Fibroblast of skin of right quadriceps (primary cell): Measurements from ENCODE around the gene RTN3.
"Not testable (repeated sequence)": the region's sequence is repeated elsewhere in the genome, so short reads cannot be mapped to it uniquely, and the experiment has no call there.

ENCODE experiments used
- DNase-seq: peaks from one replicate; pipeline ENCODE4 v3.0.0-alpha.2; 2013

The RTN3 gene

DNA sequence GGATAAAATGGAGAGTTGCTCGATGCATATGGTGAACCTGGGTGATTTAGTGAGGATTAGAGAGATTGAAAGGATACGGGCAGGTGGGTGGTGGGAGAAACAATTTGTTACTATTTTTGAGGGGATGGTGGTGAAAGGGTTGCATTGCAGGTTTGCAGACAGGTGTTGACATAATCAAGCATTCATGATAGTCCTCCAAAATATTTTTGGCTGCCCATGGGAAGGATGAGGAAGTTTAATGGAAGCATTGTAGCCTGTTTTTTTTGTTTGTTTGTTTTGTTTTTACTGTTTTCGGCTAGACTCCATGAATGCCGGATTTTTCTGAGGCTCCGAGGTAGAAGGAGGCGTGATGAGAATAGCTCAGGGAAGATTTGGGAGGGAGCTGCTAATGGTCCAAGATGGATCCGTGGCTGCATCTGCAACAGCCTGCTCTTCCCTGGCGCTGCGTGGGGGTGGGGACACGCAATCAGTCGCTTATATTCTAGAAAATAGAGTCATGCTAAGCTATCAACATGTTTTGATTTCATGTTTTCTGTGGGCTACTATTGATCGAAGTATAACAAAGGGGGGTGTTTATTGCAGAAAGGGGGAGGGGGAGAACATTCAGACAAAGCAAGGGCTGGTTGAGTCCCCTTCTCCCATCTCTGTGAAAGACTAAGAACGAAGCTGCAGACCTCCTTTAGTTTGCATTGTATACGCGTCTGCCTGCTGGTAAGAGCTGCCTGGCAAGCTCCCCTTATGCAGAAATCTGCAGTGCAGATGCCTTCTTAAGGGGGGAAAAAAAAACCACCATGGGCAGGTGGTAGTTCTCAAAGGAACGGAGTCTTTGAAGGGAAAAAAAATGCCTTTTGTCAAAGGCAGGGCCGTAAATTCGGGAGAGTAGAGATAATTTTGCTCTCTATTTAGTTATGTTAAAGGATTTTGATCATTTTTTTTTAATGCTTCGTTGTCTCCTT lies 1.0 kb downstream of the RTN3 start:
- peak; percentile 13 for DNase-seq

DNA sequence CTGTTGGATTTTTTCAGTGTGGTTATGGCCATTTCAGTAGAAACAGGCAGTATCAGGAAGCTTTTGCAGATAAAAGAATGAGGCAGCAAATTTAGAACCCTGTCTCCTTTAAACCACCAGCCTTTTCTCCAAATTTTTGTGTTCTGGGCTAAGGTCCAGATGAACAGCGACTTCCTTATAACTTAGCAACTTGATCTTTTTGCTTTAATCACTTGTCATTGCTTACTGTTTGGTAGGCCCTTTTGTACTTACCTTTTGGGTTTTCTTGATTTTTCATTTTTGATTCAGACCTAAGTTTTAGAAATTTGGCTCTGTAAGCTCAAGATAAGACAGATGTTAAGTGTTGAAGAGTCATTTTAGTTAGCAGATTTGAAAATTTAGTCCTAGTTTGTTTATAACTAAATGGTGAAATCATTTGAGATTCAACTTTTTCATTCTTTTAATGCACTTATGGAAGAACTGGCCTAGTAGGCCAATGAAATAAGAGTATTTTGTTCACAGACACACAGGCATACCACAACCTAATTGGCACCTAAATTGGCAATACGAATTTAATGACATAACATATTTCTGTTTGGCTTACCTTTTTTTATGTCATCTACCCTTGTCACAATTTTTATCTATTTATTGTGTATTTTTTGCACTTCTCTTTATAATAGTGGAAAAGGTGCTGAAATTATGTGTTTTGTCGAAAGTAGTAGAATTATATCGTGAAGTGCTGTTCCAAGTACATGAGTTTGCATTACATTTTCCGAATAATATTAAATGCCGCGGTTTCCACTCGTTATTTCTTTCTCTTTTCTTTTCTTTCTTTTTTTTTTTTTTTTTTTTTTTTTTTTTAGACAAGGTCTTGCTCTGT lies 2.1 kb downstream of the RTN3 start:
- peak; percentile 36 for DNase-seq

DNA sequence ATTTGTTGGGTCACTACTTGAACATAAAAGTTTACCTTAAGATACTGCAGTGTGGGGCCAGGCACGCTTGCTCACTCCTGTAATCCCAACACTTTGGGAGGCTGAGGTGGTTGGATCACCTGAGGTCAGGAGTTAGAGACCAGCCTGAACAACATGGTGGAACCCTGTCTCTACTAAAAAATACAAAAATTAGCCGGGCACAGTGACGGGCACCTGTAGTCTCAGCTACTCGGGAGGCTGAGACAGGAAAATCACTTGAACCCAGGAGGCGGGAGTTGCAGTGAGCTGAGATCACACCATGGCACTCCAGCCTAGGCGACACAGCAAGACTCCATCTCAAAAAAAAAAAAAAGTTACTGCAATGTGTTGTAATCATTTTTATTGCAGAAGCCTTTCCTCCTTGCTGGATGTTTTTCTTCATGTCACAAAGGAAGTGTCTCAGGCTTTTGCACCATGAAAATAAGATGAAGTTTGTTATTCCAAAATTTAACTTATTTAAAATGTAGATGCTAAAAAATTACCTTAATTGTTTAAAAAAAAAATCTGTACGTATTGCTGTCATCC lies 3.9 kb downstream of the RTN3 start:
- DNase-seq, result not testable (repeated sequence)

DNA sequence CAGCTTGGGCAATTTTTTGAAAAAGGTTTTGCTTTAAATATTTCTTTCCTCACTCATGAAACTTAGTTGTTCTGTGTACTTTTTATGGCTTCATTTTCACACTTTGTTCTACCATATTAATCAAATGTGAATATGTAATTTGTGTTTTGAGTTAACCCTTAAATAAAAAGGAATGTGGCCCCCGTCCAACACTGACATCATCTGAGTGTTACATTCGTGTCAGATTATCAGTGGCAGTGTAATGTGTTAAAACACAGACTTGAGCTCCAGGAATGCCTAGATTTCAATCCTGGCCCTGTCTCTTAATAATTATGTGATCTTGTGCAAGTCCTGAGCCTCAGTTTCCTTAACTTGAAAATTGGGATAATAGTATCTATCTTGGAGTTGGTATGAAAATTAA lies 5.6 kb downstream of the RTN3 start:
- peak; percentile 55 for DNase-seq

DNA sequence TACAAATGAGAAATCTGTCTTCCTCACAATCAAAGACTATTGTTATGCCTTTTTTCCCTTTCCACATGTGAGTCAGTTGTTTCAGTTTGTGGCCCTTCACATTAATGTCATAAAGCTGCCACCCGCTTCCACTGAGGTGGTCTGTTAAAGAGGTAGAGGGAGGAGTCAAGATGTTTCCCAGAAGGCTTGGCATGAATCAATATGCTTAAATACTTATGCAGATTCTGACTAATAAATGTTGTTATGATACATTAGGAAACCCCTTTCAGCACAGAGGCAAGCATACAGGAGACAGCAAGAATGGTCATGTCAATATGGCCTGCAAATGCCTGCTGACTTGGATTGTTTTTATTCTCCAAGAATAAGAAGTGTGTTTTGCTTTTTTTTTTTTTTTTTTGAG lies 6.5 kb downstream of the RTN3 start:
- DNase-seq, result no peak

DNA sequence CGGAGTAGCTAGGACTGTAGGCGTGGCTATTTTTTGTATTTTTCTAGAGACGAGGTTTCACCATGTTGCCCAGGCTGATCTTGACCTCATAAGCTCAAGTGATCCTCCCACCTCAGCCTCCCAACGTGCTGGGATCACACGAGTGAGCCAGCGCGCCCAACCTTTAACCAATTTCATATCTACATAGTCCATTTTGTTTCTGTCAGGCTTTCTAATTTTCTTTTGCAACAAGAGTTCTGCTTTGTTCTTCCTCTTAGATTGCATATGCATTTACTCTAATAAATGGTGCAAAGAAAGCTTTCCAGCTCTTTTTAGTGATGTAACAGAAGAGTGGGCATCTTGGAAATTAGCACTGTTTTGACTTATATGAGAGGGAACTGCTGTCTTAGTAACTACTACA lies 13.3 kb downstream of the RTN3 start:
- DNase-seq, result no peak

DNA sequence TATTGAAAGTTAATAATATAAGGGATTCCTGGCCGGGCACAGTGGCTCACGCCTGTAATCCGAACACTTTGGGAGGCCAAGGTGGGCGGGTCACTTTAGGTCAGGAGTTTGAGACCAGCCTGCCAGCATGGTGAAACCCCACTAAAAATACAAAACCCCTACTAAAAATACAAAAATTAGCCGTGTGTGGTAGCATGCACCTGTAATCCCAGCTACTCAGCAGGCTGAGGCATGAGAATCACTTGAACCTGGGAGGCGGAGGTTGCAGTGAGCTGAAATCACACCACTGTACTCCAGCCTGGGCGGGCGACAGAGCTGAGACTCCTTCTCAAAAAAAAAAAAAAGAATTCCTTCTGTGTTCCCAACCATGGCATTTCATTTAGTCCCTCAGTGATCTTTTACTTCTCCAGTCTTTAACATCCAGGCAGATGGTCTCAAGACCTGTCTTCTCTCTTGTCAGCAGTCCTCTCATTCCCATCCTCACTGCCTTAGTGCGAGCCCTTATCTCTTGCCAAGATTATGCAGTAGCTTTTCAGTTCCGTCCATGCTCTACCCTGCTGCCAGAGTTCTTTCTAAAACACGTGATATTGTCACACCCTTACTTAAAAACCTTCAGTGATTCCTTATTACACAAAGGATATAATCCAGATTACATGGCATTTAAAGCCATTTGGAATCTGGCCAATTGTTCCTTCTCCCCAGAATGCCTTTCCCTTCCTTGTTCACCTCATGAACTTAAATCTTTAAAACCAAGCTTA lies 17.9 kb downstream of the RTN3 start:
- no peak for DNase-seq

DNA sequence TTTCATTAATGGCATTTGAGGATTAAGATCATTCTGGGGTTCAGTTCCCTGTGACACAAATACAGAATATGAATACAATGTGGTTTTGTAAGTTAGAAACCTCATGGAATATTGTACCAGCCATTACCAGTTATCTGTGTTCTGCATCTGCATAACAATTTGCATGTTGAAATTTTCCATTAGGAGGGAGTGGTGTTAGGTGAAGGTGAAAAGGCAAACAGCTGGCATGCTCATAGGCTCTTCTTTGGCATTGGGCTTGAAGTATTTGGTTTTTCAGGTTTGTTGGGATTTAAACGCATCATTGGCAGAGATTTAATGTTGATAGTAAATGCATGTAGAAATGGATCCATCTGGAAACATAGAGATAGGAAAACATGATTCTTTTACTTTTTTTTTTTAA lies 18.6 kb downstream of the RTN3 start:
- DNase-seq, result no peak

DNA sequence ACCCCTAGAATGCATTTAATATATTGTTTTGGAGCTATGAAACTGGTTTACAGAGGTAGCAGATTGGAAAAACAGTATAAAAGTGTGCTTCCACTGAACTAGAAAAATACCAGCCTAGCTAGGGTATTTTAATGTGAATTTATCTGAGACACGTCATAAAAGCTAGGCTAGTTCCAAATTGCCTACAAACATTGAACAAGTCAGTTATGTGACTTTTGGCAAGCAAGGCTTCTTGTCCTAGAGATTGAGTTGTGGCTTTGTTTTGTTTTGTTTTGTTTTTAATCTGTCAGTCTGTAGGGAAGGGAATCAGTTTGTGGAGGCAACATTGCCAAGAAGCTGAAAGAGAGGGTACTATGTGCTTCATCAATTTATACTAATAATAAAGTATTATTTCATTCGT lies 24.2 kb downstream of the RTN3 start:
- DNase-seq, result no peak

DNA sequence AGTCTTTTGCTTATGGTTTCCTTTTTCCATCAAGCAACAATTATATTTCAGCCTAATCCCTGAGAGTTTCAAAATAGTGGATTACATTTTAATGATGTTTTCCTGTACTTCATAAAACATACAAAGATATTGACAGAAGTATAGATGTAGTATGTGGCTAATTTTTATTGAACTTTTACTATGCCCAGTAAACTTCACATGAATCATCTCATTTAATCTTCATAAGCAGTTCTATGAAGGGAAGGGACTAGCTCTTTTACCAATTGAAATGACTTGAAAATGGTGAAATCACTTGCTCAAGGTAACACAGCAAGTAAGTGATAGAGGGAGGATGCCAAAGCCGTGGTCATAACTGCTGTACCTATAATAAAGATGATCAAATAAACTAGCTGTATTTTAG lies 27.5 kb downstream of the RTN3 start:
- DNase-seq, result no peak

DNA sequence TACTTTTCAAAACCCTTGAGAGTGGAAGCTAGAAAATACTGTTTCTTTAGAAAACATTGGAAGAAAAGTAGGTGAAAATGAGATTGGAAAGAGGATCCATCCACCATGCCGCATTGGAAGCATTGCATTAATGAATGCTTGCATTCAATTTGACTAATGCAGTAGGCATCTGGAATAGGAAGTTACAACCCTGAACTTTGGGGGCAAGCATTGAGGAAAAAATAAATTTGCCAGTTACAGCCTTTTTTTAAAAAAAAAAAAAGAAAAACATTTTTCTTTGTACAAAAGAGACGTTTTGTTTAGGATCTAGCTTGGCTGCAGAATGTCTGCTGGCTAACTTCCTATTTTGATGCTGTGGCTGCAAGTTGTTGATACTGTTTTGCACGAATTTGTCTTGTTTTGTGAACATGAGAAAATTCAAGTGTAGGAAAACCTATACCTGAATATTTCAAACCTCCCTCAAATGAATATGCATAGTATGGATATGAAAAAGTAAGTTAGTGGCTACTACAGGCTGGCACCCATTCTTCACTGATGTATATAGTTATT lies 28.1 kb downstream of the RTN3 start:
- DNase-seq, result no peak

DNA sequence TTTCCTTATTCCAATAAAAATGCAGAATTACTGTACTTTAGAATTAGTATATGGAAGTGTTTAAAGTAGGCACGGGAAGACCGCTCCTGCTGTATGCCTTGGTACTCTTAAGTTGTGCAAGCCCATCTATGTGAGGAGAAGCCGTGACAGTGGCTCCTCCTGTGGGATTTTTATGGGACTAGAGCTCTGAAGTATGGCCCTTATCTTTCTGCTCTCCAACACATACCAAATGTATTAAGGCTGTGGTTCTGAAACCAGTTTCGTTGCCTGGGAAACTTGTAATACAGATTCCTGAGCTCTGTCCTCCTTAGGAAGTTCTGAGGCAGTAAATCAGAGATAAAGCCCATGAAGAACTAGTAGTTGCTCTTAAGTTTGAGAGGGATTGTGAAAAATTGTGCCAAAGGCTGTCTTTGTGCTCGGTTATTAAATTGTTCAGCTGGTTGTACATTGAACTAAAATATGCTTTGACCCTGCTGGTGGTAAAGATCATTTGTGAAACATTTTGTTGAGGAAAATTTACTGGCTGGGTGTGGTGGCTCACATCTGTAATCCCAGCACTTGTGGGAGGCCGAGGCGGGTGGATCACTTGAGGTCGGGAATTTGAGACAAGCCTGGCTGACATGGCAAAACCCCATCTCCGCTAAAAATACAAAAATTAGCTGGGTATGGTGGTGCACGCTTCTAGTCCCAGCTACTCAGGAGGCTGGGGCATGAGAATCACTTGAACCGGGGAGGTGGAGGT lies 29.3 kb downstream of the RTN3 start:
- DNase-seq, result peak; percentile 80

DNA sequence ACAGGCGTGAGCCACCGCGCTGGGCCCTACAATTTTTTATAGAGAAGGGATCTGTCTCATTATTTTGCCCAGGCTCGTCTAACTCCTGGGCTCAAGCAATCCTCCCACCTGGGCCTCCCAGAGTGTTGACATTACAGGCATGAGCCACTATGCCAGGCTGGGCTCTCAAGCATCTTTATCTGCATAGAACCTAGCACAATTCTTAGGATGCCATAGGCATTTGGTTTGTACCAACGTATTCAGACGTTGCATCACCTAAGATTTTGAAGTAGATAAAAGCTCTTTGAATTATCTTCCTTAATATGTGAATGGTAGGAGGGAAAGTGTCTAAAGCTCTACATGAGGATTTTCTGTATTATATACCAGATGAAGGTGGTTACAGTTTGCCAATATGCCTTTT lies 30.5 kb downstream of the RTN3 start:
- DNase-seq, result no peak

DNA sequence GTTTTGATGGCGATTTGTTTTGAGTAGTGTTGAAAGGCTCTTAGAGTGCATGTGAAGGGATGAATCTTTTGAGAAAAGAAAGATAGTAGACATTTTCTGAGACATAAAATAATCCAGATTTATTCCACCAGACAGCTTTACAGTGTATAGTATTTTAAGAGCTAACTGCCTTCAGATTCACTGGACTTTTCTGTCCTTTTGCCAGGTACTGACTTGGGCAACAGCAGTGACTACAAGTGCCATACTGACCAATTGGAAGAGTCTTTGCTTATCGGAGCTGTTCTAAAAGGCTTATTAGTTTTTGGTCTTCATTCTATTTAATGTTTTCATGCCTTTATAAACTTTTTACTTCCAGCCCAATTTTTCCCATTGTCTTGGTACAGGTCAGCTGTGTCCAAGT lies 32.5 kb downstream of the RTN3 start:
- no peak for DNase-seq

DNA sequence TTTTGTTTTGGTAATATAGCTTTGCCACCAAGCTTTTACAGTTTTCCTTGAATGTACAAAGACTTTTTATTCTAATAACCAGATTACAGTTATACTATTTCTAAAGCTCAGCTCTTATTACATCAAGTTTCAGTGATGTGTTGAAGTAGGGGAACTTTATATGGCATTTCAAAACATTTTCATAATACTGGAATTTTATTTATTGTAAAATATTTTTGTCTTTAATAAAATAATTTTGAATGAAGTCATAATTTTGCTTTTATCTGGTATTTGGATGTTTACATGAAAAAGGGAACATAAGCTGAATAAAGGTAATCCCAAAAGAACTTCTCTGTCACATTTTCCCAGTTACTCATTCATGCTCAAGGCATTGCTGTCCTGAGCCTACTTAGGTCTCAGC lies 34.7 kb downstream of the RTN3 start:
- DNase-seq, result no peak

DNA sequence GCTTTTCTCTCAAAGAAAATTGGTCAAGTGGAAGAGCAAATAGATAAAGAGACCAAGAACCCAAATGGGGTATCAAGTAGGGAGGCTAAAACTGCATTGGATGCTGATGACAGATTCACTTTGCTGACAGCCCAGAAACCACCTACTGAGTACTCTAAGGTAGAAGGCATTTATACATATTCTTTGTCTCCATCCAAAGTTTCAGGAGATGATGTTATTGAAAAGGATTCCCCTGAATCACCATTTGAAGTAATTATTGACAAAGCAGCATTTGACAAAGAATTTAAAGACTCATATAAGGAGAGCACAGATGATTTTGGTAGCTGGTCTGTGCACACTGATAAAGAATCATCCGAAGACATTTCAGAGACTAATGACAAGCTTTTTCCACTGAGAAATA lies 37.7 kb downstream of the RTN3 start:
- no peak for DNase-seq

DNA sequence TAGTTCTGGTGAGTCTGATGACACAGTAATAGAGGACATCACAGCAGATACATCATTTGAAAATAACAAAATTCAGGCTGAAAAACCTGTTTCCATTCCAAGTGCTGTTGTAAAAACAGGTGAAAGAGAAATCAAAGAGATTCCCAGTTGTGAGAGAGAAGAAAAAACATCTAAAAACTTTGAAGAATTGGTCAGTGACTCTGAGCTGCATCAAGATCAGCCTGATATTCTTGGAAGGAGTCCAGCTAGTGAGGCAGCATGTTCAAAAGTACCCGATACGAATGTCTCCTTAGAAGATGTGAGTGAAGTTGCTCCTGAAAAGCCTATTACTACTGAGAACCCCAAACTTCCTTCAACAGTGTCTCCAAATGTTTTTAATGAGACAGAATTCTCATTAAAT lies 38.7 kb downstream of the RTN3 start:
- DNase-seq, result peak; percentile 6

DNA sequence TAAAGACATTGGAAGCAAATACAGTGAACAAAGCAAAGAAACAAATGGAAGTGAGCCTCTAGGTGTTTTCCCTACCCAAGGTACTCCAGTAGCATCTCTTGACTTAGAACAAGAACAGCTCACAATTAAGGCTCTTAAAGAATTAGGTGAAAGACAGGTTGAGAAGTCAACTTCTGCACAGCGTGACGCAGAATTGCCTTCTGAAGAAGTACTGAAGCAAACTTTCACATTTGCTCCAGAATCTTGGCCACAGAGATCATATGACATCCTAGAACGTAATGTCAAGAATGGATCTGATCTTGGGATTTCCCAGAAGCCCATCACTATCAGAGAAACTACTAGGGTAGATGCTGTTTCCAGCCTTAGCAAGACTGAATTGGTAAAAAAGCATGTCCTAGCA lies 39.3 kb downstream of the RTN3 start:
- DNase-seq, result no peak

DNA sequence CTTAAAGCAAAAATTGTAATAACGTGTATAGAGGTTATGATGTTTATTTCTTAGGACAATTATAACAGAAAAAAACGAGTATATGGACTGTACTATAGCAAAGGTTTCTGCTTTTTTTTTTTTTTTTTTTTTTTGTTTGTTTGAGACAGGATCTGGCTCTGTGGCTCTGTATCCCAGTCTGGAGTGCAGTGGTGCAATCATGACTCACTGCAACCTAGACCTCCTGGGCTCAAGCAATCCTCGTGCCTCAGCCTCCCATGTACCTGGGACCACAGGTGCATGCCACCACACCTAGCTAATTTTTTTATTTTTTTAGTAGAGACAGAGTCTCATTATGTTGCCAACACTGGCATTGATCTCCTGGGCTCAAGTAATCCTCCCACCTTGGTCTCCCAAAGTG lies 48.0 kb downstream of the RTN3 start:
- no peak for DNase-seq

DNA sequence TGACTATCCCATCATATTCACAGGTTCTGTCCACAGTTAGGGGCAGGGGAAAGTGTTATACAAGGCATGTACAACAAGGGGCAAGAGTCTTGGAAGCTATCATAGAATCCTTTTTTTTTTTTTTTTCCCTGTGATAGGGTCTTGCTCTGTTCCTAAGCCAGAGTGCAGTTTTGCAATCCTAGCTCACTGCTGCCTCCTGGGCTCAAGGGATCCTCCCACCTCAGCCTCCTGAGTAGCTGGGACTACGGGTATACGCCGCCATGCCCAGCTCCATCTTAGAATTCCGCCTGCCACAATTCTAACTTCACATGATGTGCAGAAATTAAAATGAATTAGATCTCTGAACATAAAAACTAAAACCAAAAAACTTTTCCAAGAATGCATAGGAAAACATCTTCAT lies 55.6 kb downstream of the RTN3 start:
- no peak for DNase-seq

DNA sequence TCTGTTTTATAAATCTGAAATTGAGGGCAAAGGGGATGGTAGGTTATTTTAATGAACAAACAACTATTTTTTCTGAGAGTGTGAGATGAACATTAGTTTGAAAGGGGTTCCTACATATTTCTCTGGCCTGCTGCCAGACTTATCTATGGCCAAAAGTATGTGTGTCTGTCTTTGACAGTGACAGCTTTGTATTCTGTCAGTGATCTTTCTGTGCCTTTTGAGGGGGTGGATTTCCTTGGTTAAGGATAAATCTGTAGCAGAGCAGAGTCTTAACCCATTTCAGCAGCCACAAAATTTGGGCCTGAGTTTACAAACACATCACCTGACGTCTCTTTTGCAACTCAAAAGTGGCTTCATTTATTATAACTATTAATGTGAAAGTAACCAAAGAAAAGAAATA lies 56.4 kb downstream of the RTN3 start:
- no peak for DNase-seq
